Activated T-cell treated with anti-CD3 and anti-CD28 coated beads, Interleukin-2, amount 50 U/mL, for 48 hours (primary cell): ENCODE results near the gene ACTN4.

Experiments used
- DNase-seq, 2 experiments: peaks; one replicate each; pipeline ENCODE4 v3.0.0-alpha.2; 2020

The ACTN4 gene

GRCh38 chr19:38712161-38712748 lies 64.8 kb downstream of the ACTN4 start:
- no peak for DNase-seq

DNA sequence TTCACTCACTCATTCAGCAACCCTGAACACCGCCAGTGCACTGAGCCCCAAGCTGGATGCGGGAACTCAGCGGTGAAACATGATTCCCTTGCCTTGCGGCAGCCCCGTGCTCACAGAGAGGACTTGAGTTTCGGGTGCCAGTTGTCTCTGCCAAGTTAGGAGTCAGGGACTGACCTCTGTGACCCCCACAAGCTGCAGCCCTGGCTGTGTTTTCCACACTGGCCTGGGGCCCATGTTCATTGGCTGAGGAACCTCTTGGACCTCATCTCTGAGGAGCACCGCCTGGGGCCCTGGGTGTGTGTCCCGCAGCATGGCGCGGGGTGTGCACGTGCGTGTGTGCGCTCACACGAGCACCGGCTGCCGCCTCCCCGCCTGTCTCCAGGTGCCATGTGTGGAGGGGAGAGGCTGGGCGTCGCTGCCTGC lies 65.8 kb downstream of the ACTN4 start:
- DNase-seq = no peak

DNA sequence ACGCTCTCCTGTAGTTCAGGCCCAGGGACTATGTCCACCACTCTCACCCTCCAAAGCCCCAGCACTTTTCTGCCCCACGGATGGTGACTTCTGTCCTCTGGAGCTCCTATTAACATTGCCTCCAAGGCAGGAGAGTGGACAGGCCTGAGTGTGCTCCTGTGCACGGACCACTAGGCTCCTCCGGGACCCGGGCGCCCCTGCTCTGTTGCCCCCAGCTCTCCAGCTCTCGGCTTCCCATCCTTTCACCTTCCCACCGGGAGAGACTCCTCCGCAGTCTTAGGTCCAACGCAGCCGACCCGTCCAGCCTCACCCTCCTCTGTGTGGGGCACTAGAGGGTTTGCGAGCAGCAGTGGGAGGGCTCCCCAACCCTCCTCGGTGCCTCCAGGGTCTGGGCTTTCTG lies 66.4 kb downstream of the ACTN4 start:
- DNase-seq = no peak

GRCh38 chr19:38714354-38714778 lies 66.9 kb downstream of the ACTN4 start:
- no peak for DNase-seq

GRCh38 chr19:38715555-38715954 lies 68.1 kb downstream of the ACTN4 start:
- DNase-seq = no peak

GRCh38 chr19:38717051-38717450 lies 69.6 kb downstream of the ACTN4 start:
- DNase-seq = no peak

DNA sequence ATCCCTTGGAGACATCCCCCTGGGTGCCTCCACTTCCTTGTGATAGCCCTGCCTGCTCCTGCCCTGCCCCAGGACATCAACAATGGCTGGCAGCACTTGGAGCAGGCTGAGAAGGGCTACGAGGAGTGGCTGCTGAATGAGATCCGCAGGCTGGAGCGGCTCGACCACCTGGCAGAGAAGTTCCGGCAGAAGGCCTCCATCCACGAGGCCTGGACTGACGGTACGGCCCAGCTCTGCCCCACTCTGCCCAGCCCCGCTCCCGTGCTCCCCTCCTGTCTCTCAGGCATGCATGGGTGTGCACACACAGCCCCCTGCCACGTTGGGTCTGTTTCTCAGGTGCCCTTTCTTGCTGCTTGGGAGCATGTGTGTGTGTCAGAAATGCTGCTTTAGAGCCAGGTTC lies 70.4 kb downstream of the ACTN4 start:
- DNase-seq = no peak

GRCh38 chr19:38718747-38719543 lies 71.5 kb downstream of the ACTN4 start:
- DNase-seq = no peak

DNA sequence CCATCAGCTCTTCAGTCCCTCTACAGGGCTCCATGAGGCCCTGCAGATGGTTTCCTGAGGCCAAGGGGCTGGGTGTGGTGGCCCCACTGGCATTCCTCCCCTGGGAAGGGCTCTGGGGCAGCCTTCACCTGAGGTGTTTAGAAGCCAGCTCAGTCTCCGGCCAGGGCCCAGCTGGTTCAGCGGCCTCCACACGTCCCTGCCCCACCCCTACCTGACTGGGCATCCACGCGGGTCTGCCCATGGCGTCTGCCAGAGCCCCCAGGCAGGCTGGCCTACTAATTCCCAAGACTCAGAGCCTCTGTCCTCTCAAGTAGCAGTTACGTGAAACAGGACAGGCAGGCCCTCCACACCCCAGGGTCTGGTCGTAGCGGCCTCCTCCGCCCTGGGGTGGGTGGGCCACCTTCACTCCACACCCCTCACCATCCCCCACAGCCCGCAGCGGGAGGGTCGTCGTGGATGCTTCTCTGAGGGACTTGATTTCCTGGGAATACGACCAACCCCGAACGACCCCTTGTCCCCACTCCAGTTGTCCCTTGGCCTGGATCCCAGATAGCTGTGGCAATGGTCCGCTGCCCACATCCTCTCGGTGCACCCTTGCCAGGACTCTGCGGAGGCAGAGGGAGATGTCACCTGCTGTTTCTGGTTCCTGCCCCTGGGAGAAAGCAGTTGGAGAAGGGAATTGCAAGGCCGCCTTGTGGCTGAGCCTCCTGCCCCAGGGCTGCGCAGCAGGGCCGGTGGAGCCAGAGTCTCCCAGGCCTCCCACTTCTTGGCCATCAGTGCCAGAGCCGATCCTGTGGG lies 72.5 kb downstream of the ACTN4 start:
- DNase-seq = no peak

GRCh38 chr19:38720559-38721236 lies 73.2 kb downstream of the ACTN4 start:
- DNase-seq = no peak

DNA sequence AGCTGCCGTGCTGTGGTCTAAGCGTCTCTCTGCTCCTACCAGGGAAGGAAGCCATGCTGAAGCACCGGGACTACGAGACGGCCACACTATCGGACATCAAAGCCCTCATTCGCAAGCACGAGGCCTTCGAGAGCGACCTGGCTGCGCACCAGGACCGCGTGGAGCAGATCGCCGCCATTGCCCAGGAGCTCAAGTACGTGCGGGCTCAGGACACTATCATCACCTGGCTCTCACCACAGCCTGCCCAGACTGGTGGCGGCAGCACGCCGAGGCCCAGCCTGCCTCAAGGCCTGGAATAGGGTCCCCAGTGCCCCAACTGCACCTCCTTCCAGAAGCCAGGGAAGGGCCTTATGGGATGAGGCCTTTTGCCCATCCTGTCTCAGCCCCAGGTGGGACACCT lies 74.0 kb downstream of the ACTN4 start:
- DNase-seq = no peak

DNA sequence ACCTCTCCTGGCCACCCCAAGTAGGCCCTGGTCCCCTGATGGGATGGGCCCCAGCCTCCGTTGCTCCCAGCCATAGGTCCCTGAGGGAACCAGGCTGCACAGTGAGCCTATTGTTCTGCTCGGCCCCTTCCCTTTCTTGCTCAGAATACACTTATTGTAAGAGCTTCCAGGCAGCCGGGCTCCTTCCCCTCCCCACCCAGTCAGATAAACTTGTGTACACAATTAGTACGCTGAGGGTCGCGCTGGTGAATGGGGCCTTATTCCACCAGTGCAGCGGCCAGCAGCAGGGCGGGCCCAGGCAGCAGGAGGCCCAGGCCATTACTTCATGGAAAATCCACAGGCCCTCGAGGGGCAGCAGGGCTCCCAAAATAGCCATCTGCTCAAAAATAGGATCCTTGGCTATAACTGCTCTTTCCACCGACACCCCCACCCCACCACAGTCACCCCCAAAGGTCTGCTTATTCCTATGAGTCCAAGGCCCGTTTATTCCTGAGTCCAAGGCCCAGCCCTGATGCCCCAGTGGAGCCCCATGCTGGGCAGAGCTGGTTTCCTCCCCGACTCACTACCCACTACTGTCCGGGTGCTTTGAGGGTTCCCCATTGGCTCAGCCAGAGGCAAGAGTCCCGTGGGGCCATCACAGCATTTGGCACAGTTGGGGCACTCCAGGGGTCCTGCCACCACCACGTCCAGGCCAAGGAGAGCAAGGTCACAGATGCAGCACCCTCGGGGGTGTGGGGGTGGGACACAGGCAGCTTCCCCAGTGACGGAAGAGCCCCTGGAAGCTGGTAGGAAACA lies 74.7 kb downstream of the ACTN4 start:
- DNase-seq = no peak

DNA sequence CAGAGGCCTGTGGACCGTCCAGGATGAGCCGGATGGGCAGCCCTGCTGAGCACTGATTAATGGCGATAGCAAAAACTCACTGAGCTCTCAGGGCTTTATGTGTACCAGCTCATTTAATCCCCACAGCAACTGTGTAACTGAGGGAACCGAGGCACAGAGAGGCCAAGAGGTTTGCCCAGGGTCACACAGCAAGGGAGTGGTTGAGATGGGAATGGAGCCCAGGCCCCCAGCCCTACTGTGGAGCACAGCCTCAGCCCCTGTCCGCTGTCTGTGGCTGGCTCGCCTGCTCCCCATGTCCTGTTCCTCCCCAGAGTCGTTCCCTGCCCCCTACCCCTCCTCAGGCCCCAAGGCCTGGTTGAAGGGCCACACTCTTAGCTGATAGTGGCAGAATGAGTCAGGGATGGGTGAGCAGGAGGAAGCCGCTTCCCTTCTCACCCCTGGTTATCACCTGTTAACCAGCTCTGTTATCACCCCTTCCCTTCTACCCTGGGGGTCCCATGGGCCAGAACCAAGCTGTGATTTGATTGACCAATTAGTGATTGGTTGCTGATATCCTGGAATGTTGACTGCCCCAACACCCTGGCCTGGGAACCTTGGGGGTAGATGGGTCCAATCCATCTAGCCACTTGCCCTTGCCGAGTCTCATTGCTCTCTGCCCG lies 75.6 kb downstream of the ACTN4 start:
- DNase-seq = no peak

DNA sequence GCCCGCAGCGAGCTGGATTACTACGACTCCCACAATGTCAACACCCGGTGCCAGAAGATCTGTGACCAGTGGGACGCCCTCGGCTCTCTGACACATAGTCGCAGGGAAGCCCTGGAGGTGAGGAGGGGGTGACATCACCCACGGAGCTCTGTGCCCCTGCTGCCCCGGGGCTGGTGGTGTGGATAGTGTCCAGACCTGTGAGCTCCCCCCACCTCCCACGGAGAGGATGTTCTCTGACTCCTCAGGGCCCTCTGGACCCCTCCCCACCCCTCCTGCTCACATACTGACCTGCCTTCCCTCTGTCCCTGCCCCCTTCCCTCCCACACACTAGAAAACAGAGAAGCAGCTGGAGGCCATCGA lies 76.1 kb downstream of the ACTN4 start:
- no peak for DNase-seq

GRCh38 chr19:38723990-38724854 lies 76.8 kb downstream of the ACTN4 start:
- DNase-seq = no peak

- DNase-seq = no peak
Observed at GRCh38 chr19:38725469-38726283, 78.2 kb downstream of the ACTN4 start.

GRCh38 chr19:38726284-38726673 lies 78.8 kb downstream of the ACTN4 start:
- no peak for DNase-seq

GRCh38 chr19:38726761-38727301 lies 79.4 kb downstream of the ACTN4 start:
- DNase-seq = peak in 1 of 2 experiments; percentile 36

DNA sequence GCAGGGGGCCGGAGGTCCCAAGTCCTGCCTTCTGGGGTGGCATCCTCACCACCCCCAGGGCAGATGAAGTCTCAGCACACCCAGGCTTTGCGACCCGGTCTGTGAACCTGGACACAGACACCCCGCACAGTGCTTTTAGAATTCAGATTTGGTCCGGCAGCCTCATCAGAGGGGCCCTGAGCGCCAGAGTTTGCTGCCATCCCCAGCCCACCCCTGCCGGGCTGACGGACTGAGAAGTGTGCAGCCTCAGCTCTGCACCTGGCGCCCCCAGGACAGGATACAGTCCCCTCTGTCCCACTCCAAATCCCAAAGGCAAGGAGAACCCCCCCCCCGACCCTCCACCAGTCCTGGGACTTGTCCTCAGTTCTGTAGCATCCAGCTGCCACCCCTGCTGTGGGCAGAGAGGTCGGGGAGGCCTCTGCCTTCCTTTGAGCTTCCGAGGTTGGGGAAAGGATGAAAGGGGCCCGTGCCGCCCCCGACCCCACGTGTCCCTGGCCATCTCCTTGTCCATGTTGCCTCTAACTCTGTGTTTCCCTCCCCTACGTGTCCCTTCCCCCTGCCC lies 79.9 kb downstream of the ACTN4 start:
- DNase-seq = no peak
